ENCODE measurements around the gene BEST1.

GRCh38 chr11:61969838-61970662, 19.9 kb downstream of the BEST1 start:
- TF ChIP-seq CTCF (IDR thresholded peaks at IDR 0.05; ENCODE audit: low read depth, low read length) (no peak), POLR2A (IDR thresholded peaks at IDR 0.05; ENCODE audit: extremely low read depth, insufficient read length) (no peak), MAX (IDR thresholded peaks at IDR 0.05; ENCODE audit: low read depth, low read length) (no peak)

All from NB4 (cell line).